Epithelial cell of proximal tubule (primary cell): ENCODE data around the gene PRR15L. TPM values are rescaled to one million over a fixed set of nuclear protein-coding genes. Genes with fewer than 3 reads are reported as not detected.

Experiments used
- DNase-seq: peaks from one replicate; pipeline ENCODE4 v3.0.0-alpha.2; 2011; ENCODE audit warnings: low read depth
- H3K4me3 ChIP-seq: 2 replicates; pipeline ENCODE4 v1.5.1; 2011; ENCODE audit warnings: low read depth, mild to moderate bottlenecking, low read length
- total RNA-seq: library from RNA; depleted of rRNA; stranded (reverse); fragments of >200 nt; gene quantifications from 2 replicates; pipeline ENCODE4 v1.2.3, GENCODE V29; 2015
- TF ChIP-seq, protein P1 (sequence below): conservative IDR thresholded peaks from 2 replicates; pipeline ENCODE4 v1.5.1; 2012; ENCODE audit warnings: low read depth, mild to moderate bottlenecking, low read length

The PRR15L gene
- total RNA-seq, 1 donor from 2014 or later, result 3.5 TPM

- DNase-seq, result no peak
- TF ChIP-seq, protein P1, sequence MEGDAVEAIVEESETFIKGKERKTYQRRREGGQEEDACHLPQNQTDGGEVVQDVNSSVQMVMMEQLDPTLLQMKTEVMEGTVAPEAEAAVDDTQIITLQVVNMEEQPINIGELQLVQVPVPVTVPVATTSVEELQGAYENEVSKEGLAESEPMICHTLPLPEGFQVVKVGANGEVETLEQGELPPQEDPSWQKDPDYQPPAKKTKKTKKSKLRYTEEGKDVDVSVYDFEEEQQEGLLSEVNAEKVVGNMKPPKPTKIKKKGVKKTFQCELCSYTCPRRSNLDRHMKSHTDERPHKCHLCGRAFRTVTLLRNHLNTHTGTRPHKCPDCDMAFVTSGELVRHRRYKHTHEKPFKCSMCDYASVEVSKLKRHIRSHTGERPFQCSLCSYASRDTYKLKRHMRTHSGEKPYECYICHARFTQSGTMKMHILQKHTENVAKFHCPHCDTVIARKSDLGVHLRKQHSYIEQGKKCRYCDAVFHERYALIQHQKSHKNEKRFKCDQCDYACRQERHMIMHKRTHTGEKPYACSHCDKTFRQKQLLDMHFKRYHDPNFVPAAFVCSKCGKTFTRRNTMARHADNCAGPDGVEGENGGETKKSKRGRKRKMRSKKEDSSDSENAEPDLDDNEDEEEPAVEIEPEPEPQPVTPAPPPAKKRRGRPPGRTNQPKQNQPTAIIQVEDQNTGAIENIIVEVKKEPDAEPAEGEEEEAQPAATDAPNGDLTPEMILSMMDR, result no peak
- H3K4me3 ChIP-seq, result no peak overlapping the region
These were observed 43.3 kb downstream of the PRR15L start for GRCh38 chr17:47914306-47914948.

DNA sequence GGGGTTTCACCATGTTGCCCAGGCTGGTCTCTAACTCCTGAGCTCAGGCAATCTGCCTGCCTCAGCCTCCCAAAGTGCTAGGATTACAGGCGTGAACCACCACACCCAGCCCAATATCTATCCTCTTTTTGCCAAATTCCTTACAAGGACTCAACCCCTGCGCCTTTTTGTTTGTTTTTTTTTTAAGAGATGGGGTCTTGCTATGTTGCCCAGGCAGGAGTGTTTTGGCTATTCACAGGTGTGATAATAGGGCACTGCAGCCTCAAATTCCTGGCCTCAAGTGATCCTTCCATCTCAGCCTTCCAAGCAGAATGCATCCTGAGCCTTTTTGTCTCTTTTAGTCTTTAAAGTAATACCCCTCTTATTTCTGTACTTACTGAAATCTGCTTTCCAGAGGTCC is 44.6 kb downstream of the PRR15L start:
- H3K4me3 ChIP-seq, result no peak overlapping the region
- DNase-seq, result no peak
- TF ChIP-seq, protein P1, result no peak

GRCh38 chr17:47907932-47908562 is 49.6 kb downstream of the PRR15L start:
- TF ChIP-seq, protein P1, result no peak
- DNase-seq, result no peak
- H3K4me3 ChIP-seq, result no peak overlapping the region

GRCh38 chr17:47906443-47906842 is 51.2 kb downstream of the PRR15L start:
- TF ChIP-seq, protein P1, result no peak
- no peak overlapping the region for H3K4me3 ChIP-seq
- DNase-seq, result no peak

DNA sequence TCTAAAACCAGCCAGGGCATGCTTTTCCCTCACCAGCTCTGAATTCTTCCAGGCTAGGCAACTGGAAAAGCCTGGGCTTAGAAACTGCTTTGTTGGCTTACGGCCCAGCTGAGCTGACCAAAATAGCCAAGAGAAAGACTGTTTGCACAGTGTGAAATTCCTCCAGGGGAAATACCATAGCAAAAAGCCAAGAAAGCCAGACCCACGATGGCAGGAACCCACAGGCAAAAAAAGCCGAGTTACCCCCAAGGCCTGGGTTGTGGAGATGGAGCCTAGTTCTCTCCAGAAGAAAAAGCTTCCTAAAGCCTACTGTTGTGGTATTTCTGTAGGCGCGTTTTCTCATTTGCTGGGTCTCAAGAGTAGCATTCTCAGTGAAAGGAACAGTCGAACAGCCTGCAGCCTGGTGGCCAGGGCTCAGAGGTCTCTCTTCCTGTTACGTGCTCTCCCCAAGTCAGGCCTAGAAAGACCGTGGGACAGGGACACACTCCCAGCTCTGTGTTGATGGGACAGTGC is 52.4 kb downstream of the PRR15L start:
- peak; percentile 38 for DNase-seq
- H3K4me3 ChIP-seq, result no peak overlapping the region
- TF ChIP-seq, protein P1, result no peak

DNA sequence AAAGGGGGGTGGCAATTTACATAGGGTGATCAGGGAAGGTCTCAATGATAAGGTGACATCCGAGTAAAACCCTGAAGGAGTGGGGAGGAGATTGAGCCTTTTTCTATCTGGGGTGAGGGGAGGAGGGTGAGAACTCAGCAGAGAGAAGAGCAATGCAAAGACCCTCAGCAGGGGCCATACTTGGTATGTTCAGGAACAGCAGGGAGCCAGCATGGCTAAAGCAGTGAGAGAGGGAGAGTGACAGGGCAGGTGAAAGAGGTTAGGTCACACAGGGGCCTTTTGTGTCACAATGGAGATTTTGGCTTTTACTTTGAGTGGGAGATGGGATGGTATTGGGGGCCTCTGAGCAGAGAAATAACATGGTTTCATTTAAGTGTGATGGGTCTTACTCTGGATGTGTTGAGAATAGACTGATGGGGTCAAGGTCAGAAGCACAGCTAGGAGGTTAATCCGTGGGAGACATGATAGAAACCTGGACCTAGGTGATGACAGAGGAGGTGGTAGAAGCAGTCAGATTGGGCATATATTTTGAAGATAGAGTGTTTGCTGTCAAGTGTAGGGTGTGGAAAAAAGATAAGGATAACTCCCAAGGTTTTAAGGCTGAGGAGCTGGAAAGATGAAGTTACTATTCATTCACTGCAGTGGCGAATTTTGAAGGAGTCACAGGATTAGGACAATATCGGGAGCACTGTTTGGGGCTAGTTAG is 55.5 kb downstream of the PRR15L start:
- no peak for DNase-seq
- H3K4me3 ChIP-seq, result no peak overlapping the region
- TF ChIP-seq, protein P1, result no peak

Other genes starting within 250 kb of the PRR15L start
- not detected in 2 replicates for gene TBX21, start 224.6 kb downstream of the PRR15L start, total RNA-seq
- gene OSBPL7, start 136.1 kb downstream of the PRR15L start, total RNA-seq, result 6.9 and 8.4 TPM in 2 replicates
- gene MRPL10, start 126.3 kb downstream of the PRR15L start, total RNA-seq, result 40.6 and 51.3 TPM in 2 replicates
- not detected in 2 replicates for gene LRRC46, start 126.2 kb downstream of the PRR15L start, total RNA-seq
- 21.2 and 24.5 TPM in 2 replicates for gene SCRN2, start 116.6 kb downstream of the PRR15L start, total RNA-seq
- 1.8 and 2.0 TPM in 2 replicates for gene SP6, start 106.7 kb downstream of the PRR15L start, total RNA-seq
- 2.1 and 5.4 TPM in 2 replicates for gene SP2, start 61.6 kb downstream of the PRR15L start, total RNA-seq
- 39.5 and 47.6 TPM in 2 replicates for gene PNPO, start 16.3 kb downstream of the PRR15L start, total RNA-seq
- 71.0 and 111 TPM in 2 replicates for gene CDK5RAP3, start 13.2 kb upstream of the PRR15L start, total RNA-seq
- 2.6 and 8.0 TPM in 2 replicates for gene COPZ2, start 79.9 kb upstream of the PRR15L start, total RNA-seq
- gene NFE2L1, start 90.5 kb upstream of the PRR15L start, total RNA-seq, result 69.1 and 79.6 TPM in 2 replicates
- gene CBX1, start 143.6 kb upstream of the PRR15L start, total RNA-seq, result 99.7 and 105 TPM in 2 replicates
- 11.6 and 18.5 TPM in 2 replicates for gene SNX11, start 149.9 kb upstream of the PRR15L start, total RNA-seq